Thoracic aorta (tissue), 2 donors: ENCODE results near the gene PDZD7. TPM values are rescaled to one million over a fixed set of nuclear protein-coding genes. Genes with fewer than 3 reads are reported as not detected.
A peak's percentile ranks its signal among the peaks of the same experiment; 100 is the strongest.

Source experiments
- ATAC-seq: fragments of 150-250 bp; one replicate; pipeline ENCODE4 v1.8.0; 2017; ENCODE audit warnings: low read depth; ENCODE audit not compliant: insufficient number of reproducible peaks, low FRiP score
- DNase-seq: peaks from one replicate; pipeline ENCODE4 v3.0.0-alpha.2; 2020; ENCODE audit warnings: low spot score
- H3K27ac ChIP-seq, 2 donors: fragments of 200-600 bp; sonication (generic); 1 replicate in 1 of 2; 2 replicates in 1 of 2; pipeline ENCODE4 v1.5.1; 2016; ENCODE audit warnings: mild to moderate bottlenecking in 2 of 2, moderate library complexity in 2 of 2
- H3K27me3 ChIP-seq: fragments of 200-600 bp; sonication (generic); replicated peaks from 2 replicates; pipeline ENCODE4 v1.6.0; 2016; ENCODE audit warnings: mild to moderate bottlenecking; ENCODE audit not compliant: insufficient read depth
- H3K36me3 ChIP-seq: fragments of 200-600 bp; sonication (generic); one replicate; pipeline ENCODE4 v1.5.1; 2016
- H3K4me1 ChIP-seq, 2 donors: fragments of 200-600 bp; sonication (generic); 1 replicate in 1 of 2; 2 replicates in 1 of 2; pipeline versions ENCODE4 v1.5.1 to v1.6.0; 2016; ENCODE audit warnings: low read depth in 2 of 2, mild to moderate bottlenecking in 1 of 2; ENCODE audit not compliant: control insufficient read depth in 1 of 2
- H3K4me3 ChIP-seq: fragments of 200-600 bp; sonication (generic); 2 replicates; pipeline ENCODE4 v1.5.1; 2016; ENCODE audit warnings: mild to moderate bottlenecking
- H3K9me3 ChIP-seq: fragments of 200-600 bp; sonication (generic); 2 replicates; pipeline ENCODE4 v1.5.1; 2016
- CTCF ChIP-seq: fragments of 200-600 bp; sonication (generic); IDR thresholded peaks from one replicate; pipeline ENCODE4 v1.5.1; 2019; ENCODE audit warnings: antibody characterized with exemption
- total RNA-seq, 2 donors: library from RNA; depleted of rRNA; stranded (reverse); fragments of >200 nt; gene quantifications; one replicate each; pipeline versions ENCODE4 v1.1.0 to v1.2.3, GENCODE V29; 2016

PDZD7 gene
- total RNA-seq, 2 donors from 2014 or later: 0.14 to 1.1 TPM

- peaks cover 17% of the 10 kb centered on the region for H3K27me3 ChIP-seq
- no peaks in the 10 kb centered on the region for H3K9me3 ChIP-seq
- H3K4me1 ChIP-seq: peaks cover 9 to 18% of the 10 kb centered on the region in 2 donors
- TF ChIP-seq CTCF: no peak
- no peak overlapping the region for H3K27ac ChIP-seq
- peaks cover 7% of the 10 kb centered on the region for H3K36me3 ChIP-seq
- DNase-seq (no peak), ATAC-seq (no peak)
- no peak overlapping the region for H3K4me3 ChIP-seq
Observed at GRCh38 chr10:101044117-101044516, 13.2 kb upstream of the PDZD7 start.

- TF ChIP-seq CTCF: no peak
- H3K4me1 ChIP-seq: peaks cover 9 to 18% of the 10 kb centered on the region in 2 donors
- ATAC-seq: no peak
Observed at GRCh38 chr10:101043363-101043707, 12.4 kb upstream of the PDZD7 start.

GRCh38 chr10:101042667-101043362, 11.9 kb upstream of the PDZD7 start:
- H3K27me3 ChIP-seq: peaks cover 7% of the 10 kb centered on the region
- DNase-seq (peak; percentile 98), ATAC-seq (peak; percentile 94)
- peaks cover 16% of the 10 kb centered on the region for H3K36me3 ChIP-seq
- peak overlapping the region; percentile 89 to 95 for H3K27ac ChIP-seq
- H3K4me1 ChIP-seq: peaks cover 9 to 18% of the 10 kb centered on the region in 2 donors
- peak overlapping the region; percentile 78 for H3K4me3 ChIP-seq
- no peaks in the 10 kb centered on the region for H3K9me3 ChIP-seq
- TF ChIP-seq CTCF: no peak

More at GRCh38 chr10:101043363-101043707, 12.4 kb upstream of the PDZD7 start:
- Histone ChIP-seq H3K4me3 (peak overlapping the region; percentile 78), H3K9me3 (no peaks in the 10 kb centered on the region), H3K27ac (peak overlapping the region; percentile 89 to 95), H3K27me3 (peaks cover 12% of the 10 kb centered on the region), H3K36me3 (peaks cover 11% of the 10 kb centered on the region)
- no peak for DNase-seq

- peak overlapping the region; percentile 78 for H3K4me3 ChIP-seq
- peaks cover 9 to 18% of the 10 kb centered on the region in 2 donors for H3K4me1 ChIP-seq
- ATAC-seq: no peak
- peak overlapping the region; percentile 89 to 95 for H3K27ac ChIP-seq
- no peak for DNase-seq
- no peaks in the 10 kb centered on the region for H3K9me3 ChIP-seq
- H3K27me3 ChIP-seq: peaks cover under 1% of the 10 kb centered on the region
- no peak for TF ChIP-seq CTCF
- H3K36me3 ChIP-seq: peaks cover 23% of the 10 kb centered on the region
Observed at GRCh38 chr10:101042118-101042517, 11.2 kb upstream of the PDZD7 start.

- Histone ChIP-seq H3K36me3 (peaks cover 31% of the 10 kb centered on the region), H3K9me3 (no peaks in the 10 kb centered on the region), H3K4me3 (no peak overlapping the region), H3K27ac (peak overlapping the region; percentile 89 to 95), H3K4me1 (peaks cover 9 to 18% of the 10 kb centered on the region in 2 donors), H3K27me3 (no peaks in the 10 kb centered on the region)
- peak; percentile 53 for ATAC-seq
- peak; percentile 51 for DNase-seq
- TF ChIP-seq CTCF: peak; percentile 76
Observed at GRCh38 chr10:101041252-101041761, 10.4 kb upstream of the PDZD7 start.
